CD14-positive monocyte (primary cell): ENCODE results near the gene CD33. TPM values are rescaled to one million over a fixed set of nuclear protein-coding genes. Genes with fewer than 3 reads are reported as not detected.

ENCODE experiments used
- DNase-seq, 3 donors: peaks; one replicate each; pipeline ENCODE4 v3.0.0-alpha.2; 2011 to 2022
- H2AFZ ChIP-seq: 2 replicates; pipeline ENCODE4 v1.6.0; 2012; ENCODE audit warnings: mild to moderate bottlenecking, low read depth, low read length, inconsistent platforms; ENCODE audit not compliant: insufficient read depth, poor library complexity, severe bottlenecking
- H3K27ac ChIP-seq, 2 donors: 1 replicate in 1 of 2; 2 replicates in 1 of 2; pipeline ENCODE4 v1.5.1; 2012 to 2013; ENCODE audit warnings: low read length in 2 of 2, control low read depth in 1 of 2, inconsistent platforms in 1 of 2, low read depth in 1 of 2, mild to moderate bottlenecking in 1 of 2
- H3K27me3 ChIP-seq, 2 donors: one replicate each; pipeline versions ENCODE4 v1.6.0 to v1.6.1; 2011 to 2013; ENCODE audit warnings: low read length in 2 of 2; ENCODE audit not compliant: control insufficient read depth in 2 of 2, insufficient read depth in 2 of 2
- H3K36me3 ChIP-seq, 2 donors: replicated peaks in 1 of 2; 1 replicate in 1 of 2; 2 replicates in 1 of 2; pipeline versions ENCODE4 v1.5.1 to v1.6.1; 2012 to 2013; ENCODE audit warnings: low read length in 2 of 2, control low read depth in 1 of 2, inconsistent platforms in 1 of 2, mild to moderate bottlenecking in 1 of 2; ENCODE audit not compliant: insufficient read depth in 2 of 2, control insufficient read depth in 1 of 2
- H3K4me1 ChIP-seq, 2 donors: 1 replicate in 1 of 2; 2 replicates in 1 of 2; pipeline versions ENCODE4 v1.5.1 to v1.6.1; 2012 to 2013; ENCODE audit warnings: low read length in 2 of 2, control low read depth in 1 of 2, inconsistent platforms in 1 of 2, mild to moderate bottlenecking in 1 of 2, moderate library complexity in 1 of 2; ENCODE audit not compliant: insufficient read depth in 2 of 2, control insufficient read depth in 1 of 2
- H3K4me2 ChIP-seq: replicated peaks from 2 replicates; pipeline ENCODE3; 2012; ENCODE audit warnings: low read length, moderate library complexity, mild to moderate bottlenecking; ENCODE audit not compliant: poor library complexity, severe bottlenecking; ENCODE audit errors: extremely low read depth
- H3K4me3 ChIP-seq, 3 experiments: fragments of 200-600 bp in 1 of 3; sonication (generic) in 1 of 3; replicated peaks in 1 of 3; 1 replicate in 2 of 3; 2 replicates in 1 of 3; pipeline ENCODE4 v1.5.1; 2011 to 2013; ENCODE audit warnings: low read length in 3 of 3, mild to moderate bottlenecking in 3 of 3, control low read depth in 2 of 3, low read depth in 2 of 3, inconsistent platforms in 1 of 3, moderate library complexity in 1 of 3
- H3K79me2 ChIP-seq: 2 replicates; pipeline ENCODE4 v1.6.0; 2012; ENCODE audit warnings: mild to moderate bottlenecking, control low read depth, inconsistent platforms, low read length, moderate library complexity; ENCODE audit not compliant: insufficient read depth
- H3K9ac ChIP-seq: 2 replicates; pipeline ENCODE4 v1.6.0; 2017; ENCODE audit warnings: low read length, mild to moderate bottlenecking; ENCODE audit not compliant: insufficient read depth, poor library complexity, severe bottlenecking
- H3K9me3 ChIP-seq, 2 donors: replicated peaks in 1 of 2; 1 replicate in 1 of 2; 2 replicates in 1 of 2; pipeline versions ENCODE4 v1.5.1 to v1.6.1; 2012 to 2013; ENCODE audit warnings: low read length in 2 of 2, control low read depth in 1 of 2; ENCODE audit not compliant: control insufficient read depth in 1 of 2, insufficient read depth in 1 of 2
- H4K20me1 ChIP-seq: 2 replicates; pipeline ENCODE4 v1.6.0; 2012; ENCODE audit warnings: mild to moderate bottlenecking, low read length, control low read depth, moderate library complexity; ENCODE audit not compliant: insufficient read depth
- H3K27ac Mint-ChIP-seq, 7 donors: one replicate each; pipeline ENCODE4 v1.8.0; 2020; ENCODE audit warnings: mild to moderate bottlenecking in 7 of 7, mixed read lengths in 7 of 7, moderate library complexity in 6 of 7, inconsistent platforms in 2 of 7
- H3K27me3 Mint-ChIP-seq, 3 donors: one replicate each; pipeline ENCODE4 v1.8.0; 2021 to 2022; ENCODE audit warnings: low read depth in 3 of 3, mild to moderate bottlenecking in 3 of 3, mixed read lengths in 3 of 3, moderate library complexity in 3 of 3, inconsistent platforms in 1 of 3
- H3K36me3 Mint-ChIP-seq, 2 donors: one replicate each; pipeline ENCODE4 v1.8.0; 2020; ENCODE audit warnings: mixed read lengths in 2 of 2, inconsistent platforms in 1 of 2, mild to moderate bottlenecking in 1 of 2
- H3K4me1 Mint-ChIP-seq: one replicate; pipeline ENCODE4 v1.8.0; 2020; ENCODE audit warnings: mild to moderate bottlenecking, mixed read lengths
- H3K4me3 Mint-ChIP-seq, 2 donors: one replicate each; pipeline ENCODE4 v1.8.0; 2020; ENCODE audit warnings: mild to moderate bottlenecking in 2 of 2, mixed read lengths in 2 of 2, moderate library complexity in 1 of 2
- H3K9me3 Mint-ChIP-seq, 7 donors: one replicate each; pipeline ENCODE4 v1.8.0; 2020 to 2022; ENCODE audit warnings: mixed read lengths in 7 of 7, mild to moderate bottlenecking in 6 of 7, moderate library complexity in 6 of 7, inconsistent platforms in 2 of 7
- CTCF ChIP-seq: fragments of 200-600 bp; IDR thresholded peaks from one replicate; pipeline ENCODE4 v1.8.0; 2022; ENCODE audit warnings: antibody characterized with exemption, mild to moderate bottlenecking
- WGBS: methylation state at CpG from one replicate; pipeline ENCODE4 v1.1.5; 2013; ENCODE audit warnings: missing lambda C conversion rate; ENCODE audit not compliant: insufficient coverage; 5-methylcytosine and 5-hydroxymethylcytosine counted together
- intact Hi-C, 2 donors: fragments of 100-400 bp; cut with micrococcal nuclease; formaldehyde crosslinking; loops; one replicate each; pipeline versions ENCODE4 v1.15.0 to v1.15.1; 2023
- polyA plus RNA-seq, 3 donors: library from polyadenylated mRNA; depleted of rRNA in 1 of 3; unstranded in 2 of 3; stranded (reverse) in 1 of 3; fragments of 300-500 nt in 2 of 3; fragments of >200 nt in 1 of 3; fragmentation: Illumina TruSeq in 2 of 3; gene quantifications; 1 replicate in 2 of 3; 2 replicates in 1 of 3; pipeline ENCODE4 v1.2.3, GENCODE V29; 2012 to 2021

CD33 gene
- polyA plus RNA-seq, 3 donors: 229 to 360 (median 264) TPM

GRCh38 chr19:51258165-51259160, 33.6 kb downstream of the CD33 start:
- no peaks in the 10 kb centered on the region for H3K79me2 ChIP-seq
- H2AFZ ChIP-seq: peak overlapping the region; percentile 45
- H3K4me3 Mint-ChIP-seq: peak overlapping the region; percentile 13 to 75
- no peak overlapping the region for H3K9ac ChIP-seq
- no peak for TF ChIP-seq CTCF
- H3K36me3 ChIP-seq: no peaks in the 10 kb centered on the region
- H3K27me3 ChIP-seq: no peaks in the 10 kb centered on the region
- peaks cover 0 to 2% (median 1%) of the 10 kb centered on the region in 3 donors for H3K27me3 Mint-ChIP-seq
- WGBS: 18% methylated on average over 3 of the region's 6 CpGs
- H3K4me1 ChIP-seq: peaks cover 12 to 24% of the 10 kb centered on the region in 2 donors
- H3K4me3 ChIP-seq: peak overlapping the region in 1 of 3 experiments; percentile 37
- intact Hi-C loops: loop anchor here (2.0 to 10.0 kb wide), 2 partner anchors 54 to 100 kb away; no protein-coding TSS in a partner anchor
- H3K4me1 Mint-ChIP-seq: peaks cover 19% of the 10 kb centered on the region
- no peaks in the 10 kb centered on the region for H4K20me1 ChIP-seq
- no peaks in the 10 kb centered on the region for H3K9me3 ChIP-seq
- no peaks in the 10 kb centered on the region for H3K36me3 Mint-ChIP-seq
- H3K4me2 ChIP-seq: peak overlapping the region; percentile 30
- H3K27ac ChIP-seq: no peak overlapping the region
- peak in 1 of 3 donors; percentile 20 for DNase-seq
- peak overlapping the region in 2 of 7 donors; percentile 64 to 83 for H3K27ac Mint-ChIP-seq
- H3K9me3 Mint-ChIP-seq: peaks cover 0 to 2% (median 0%) of the 10 kb centered on the region in 7 donors

- H3K36me3 ChIP-seq: no peaks in the 10 kb centered on the region
- H3K36me3 Mint-ChIP-seq: no peaks in the 10 kb centered on the region
- no peaks in the 10 kb centered on the region for H3K27me3 ChIP-seq
- 0% methylated on average over 3 of the region's 5 CpGs for WGBS
- no peaks in the 10 kb centered on the region for H3K9me3 ChIP-seq
- H3K9ac ChIP-seq: no peak overlapping the region
- TF ChIP-seq CTCF: peak; percentile 89
- H3K9me3 Mint-ChIP-seq: peaks cover 0 to 2% (median 0%) of the 10 kb centered on the region in 7 donors
- H4K20me1 ChIP-seq: no peaks in the 10 kb centered on the region
- H3K4me3 Mint-ChIP-seq: no peak overlapping the region
- no peak overlapping the region for H2AFZ ChIP-seq
- intact Hi-C loops: loop anchor here (2.0 to 10.0 kb wide), 2 partner anchors 55 to 101 kb away; no protein-coding TSS in a partner anchor
- H3K79me2 ChIP-seq: no peaks in the 10 kb centered on the region
- H3K4me3 ChIP-seq: no peak overlapping the region
- peaks cover 12 to 17% of the 10 kb centered on the region in 2 donors for H3K4me1 ChIP-seq
- DNase-seq: peak; percentile 41 to 60 (median 52)
- H3K27ac ChIP-seq: no peak overlapping the region
- no peak overlapping the region for H3K4me2 ChIP-seq
- H3K4me1 Mint-ChIP-seq: peaks cover 19% of the 10 kb centered on the region
- no peak overlapping the region for H3K27ac Mint-ChIP-seq
- H3K27me3 Mint-ChIP-seq: peaks cover 0 to 2% (median 1%) of the 10 kb centered on the region in 3 donors
Measured at GRCh38 chr19:51259348-51260245, 34.7 kb downstream of the CD33 start.
